Fibroblast of lung (primary cell): ENCODE measurements around the gene CCDC142. TPM values are rescaled to one million over a fixed set of nuclear protein-coding genes. Genes with fewer than 3 reads are reported as not detected.

ENCODE experiments used
- DNase-seq, 2 donors: peaks; one replicate each; pipeline versions ENCODE4 v3.0.0 to v3.0.0-alpha.2; 2010; ENCODE audit warnings: low read depth in 2 of 2
- H2AFZ ChIP-seq: 2 replicates; pipeline ENCODE4 v1.5.1; 2012; ENCODE audit warnings: low read length, control low read depth, inconsistent platforms
- H3K27ac ChIP-seq: 2 replicates; pipeline ENCODE4 v1.5.1; 2011; ENCODE audit warnings: low read length, control low read depth; ENCODE audit not compliant: insufficient read depth
- H3K27me3 ChIP-seq: 2 replicates; pipeline ENCODE4 v1.5.1; 2011; ENCODE audit warnings: mild to moderate bottlenecking, low read length; ENCODE audit not compliant: control insufficient read depth, insufficient read depth
- H3K36me3 ChIP-seq: 2 replicates; pipeline ENCODE4 v1.5.1; 2011; ENCODE audit warnings: low read length; ENCODE audit not compliant: control insufficient read depth, insufficient read depth
- H3K4me1 ChIP-seq: 2 replicates; pipeline ENCODE4 v1.5.1; 2011; ENCODE audit warnings: low read length; ENCODE audit not compliant: control insufficient read depth, insufficient read depth; ENCODE audit errors: extremely low read depth
- H3K4me2 ChIP-seq: 2 replicates; pipeline ENCODE4 v1.5.1; 2011; ENCODE audit warnings: low read length, control low read depth; ENCODE audit not compliant: insufficient read depth; ENCODE audit errors: extremely low read depth
- H3K4me3 ChIP-seq, 4 experiments: fragments of 200-600 bp in 1 of 4; sonication (generic) in 1 of 4; replicated peaks in 1 of 4; 2 replicates each; pipeline ENCODE4 v1.5.1; 2011 to 2016; ENCODE audit warnings: low read length in 4 of 4, low read depth in 3 of 4, mild to moderate bottlenecking in 3 of 4, control low read depth in 2 of 4, inconsistent platforms in 1 of 4, mixed read lengths in 1 of 4; ENCODE audit not compliant: insufficient read depth in 1 of 4; ENCODE audit errors: control extremely low read depth in 1 of 4
- H3K79me2 ChIP-seq: 2 replicates; pipeline ENCODE4 v1.5.1; 2012; ENCODE audit warnings: mild to moderate bottlenecking, low read length, inconsistent platforms; ENCODE audit not compliant: control insufficient read depth, insufficient read depth
- H3K9ac ChIP-seq: 2 replicates; pipeline ENCODE4 v1.5.1; 2011; ENCODE audit warnings: mild to moderate bottlenecking, low read length, control low read depth; ENCODE audit not compliant: insufficient read depth
- H3K9me3 ChIP-seq: 2 replicates; pipeline ENCODE4 v1.5.1; 2012; ENCODE audit warnings: low read depth, low read length; ENCODE audit not compliant: control insufficient read depth, insufficient read depth
- H4K20me1 ChIP-seq: 2 replicates; pipeline ENCODE4 v1.5.1; 2011; ENCODE audit warnings: low read length; ENCODE audit not compliant: control insufficient read depth, insufficient read depth; ENCODE audit errors: extremely low read depth
- CTCF ChIP-seq, 2 donors: IDR thresholded peaks in 1 of 2; conservative IDR thresholded peaks in 1 of 2; 1 replicate in 1 of 2; 2 replicates in 1 of 2; pipeline ENCODE4 v1.5.1; 2011 to 2012; ENCODE audit warnings: low read length in 2 of 2, control low read depth in 1 of 2, inconsistent platforms in 1 of 2, low read depth in 1 of 2, mild to moderate bottlenecking in 1 of 2
- EZH2 ChIP-seq: IDR thresholded peaks from 2 replicates; pipeline ENCODE4 v1.5.1; 2012; ENCODE audit warnings: low read length, control low read depth, mild to moderate bottlenecking; ENCODE audit errors: missing control alignments
- polyA plus RNA-seq, 2 donors: library from polyadenylated mRNA; depleted of rRNA in 1 of 2; stranded (reverse) in 1 of 2; unstranded in 1 of 2; fragments of >200 nt; gene quantifications; 2 replicates each; pipeline ENCODE4 v1.2.1, GENCODE V29; 2011 to 2012; ENCODE audit warnings: missing spikeins in 1 of 2
- total RNA-seq: library from RNA; depleted of rRNA; stranded (reverse); fragments of >200 nt; gene quantifications from 2 replicates; pipeline ENCODE4 v1.2.1, GENCODE V29; 2014

Gene CCDC142
- total and polyA plus RNA-seq, 2 donors (not counting 1 experiment from before 2014, with no cell fraction given), result 3.8 to 21.3 TPM

- H3K4me3 ChIP-seq, result no peak overlapping the region
- no peaks in the 10 kb centered on the region for H4K20me1 ChIP-seq
These were observed 32.1 kb downstream of the CCDC142 start for GRCh38 chr2:74450570-74451190.

GRCh38 chr2:74448771-74449170, 34.0 kb downstream of the CCDC142 start:
- no peaks in the 10 kb centered on the region for H3K27me3 ChIP-seq
- DNase-seq, result no peak
- no peaks in the 10 kb centered on the region for H3K36me3 ChIP-seq
- H3K4me3 ChIP-seq, result no peak overlapping the region
- H3K79me2 ChIP-seq, result no peaks in the 10 kb centered on the region
- no peak for TF ChIP-seq EZH2
- no peak for TF ChIP-seq CTCF (conservative IDR thresholded peaks at IDR 0.05 in 1 of 2, IDR thresholded peaks at IDR 0.05 in 1 of 2; ENCODE audit: low read depth in 1 of 2, low read length in 2 of 2)
- no peak overlapping the region for H3K27ac ChIP-seq
- H3K9me3 ChIP-seq, result no peaks in the 10 kb centered on the region
- no peak overlapping the region for H3K4me2 ChIP-seq
- no peak overlapping the region for H2AFZ ChIP-seq
- H4K20me1 ChIP-seq, result no peaks in the 10 kb centered on the region
- H3K4me1 ChIP-seq, result no peaks in the 10 kb centered on the region
- H3K9ac ChIP-seq, result no peak overlapping the region

More at GRCh38 chr2:74450570-74451190, 32.1 kb downstream of the CCDC142 start:
- Histone ChIP-seq H3K9ac (no peak overlapping the region), H3K4me2 (no peak overlapping the region), H3K27ac (no peak overlapping the region), H3K9me3 (no peaks in the 10 kb centered on the region), H3K4me1 (peaks cover 5% of the 10 kb centered on the region), H3K36me3 (no peaks in the 10 kb centered on the region), H3K27me3 (no peaks in the 10 kb centered on the region), H3K79me2 (peaks cover 2% of the 10 kb centered on the region), H2AFZ (no peak overlapping the region)
- no peak for DNase-seq
- no peak for TF ChIP-seq EZH2
- TF ChIP-seq CTCF (conservative IDR thresholded peaks at IDR 0.05 in 1 of 2, IDR thresholded peaks at IDR 0.05 in 1 of 2; ENCODE audit: low read depth in 1 of 2, low read length in 2 of 2), result no peak

DNA sequence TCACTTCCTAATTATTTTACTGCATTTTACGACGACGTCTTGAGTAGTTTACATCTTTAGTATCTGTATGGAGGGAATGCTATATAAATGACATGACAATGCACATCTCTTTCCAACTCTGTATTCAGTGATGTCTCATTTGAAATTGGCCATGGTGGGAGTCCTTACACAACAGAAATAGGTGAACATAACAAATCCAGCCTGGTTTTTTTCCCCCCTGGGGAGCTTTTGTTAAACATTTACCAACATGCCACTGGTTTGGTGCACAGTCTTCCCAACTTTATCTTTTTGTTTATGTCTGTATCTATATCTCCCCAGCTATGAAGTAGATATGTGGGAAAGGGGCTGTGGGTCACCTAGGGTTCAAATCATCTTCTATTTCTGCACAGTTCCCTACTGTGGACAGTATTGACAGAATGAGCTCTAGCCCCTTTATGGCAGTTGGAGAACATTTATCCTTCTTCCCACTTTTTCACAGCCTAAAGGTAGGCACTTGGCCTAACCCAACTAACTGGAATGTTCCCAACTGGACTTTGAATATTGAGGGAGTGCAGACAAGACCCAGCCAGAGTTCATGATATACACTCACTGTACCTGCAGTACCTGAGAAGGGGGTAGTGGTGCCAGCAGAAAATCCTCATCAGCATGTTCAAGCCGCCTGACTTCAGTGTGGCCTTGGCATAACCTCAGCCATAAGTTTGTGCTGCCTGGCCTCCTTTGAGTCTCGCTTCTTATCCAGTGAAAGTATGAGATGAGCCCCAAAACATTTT, 35.4 kb downstream of the CCDC142 start:
- Histone ChIP-seq H3K4me3 (no peak overlapping the region), H3K27me3 (no peaks in the 10 kb centered on the region), H3K9me3 (no peaks in the 10 kb centered on the region), H3K79me2 (no peaks in the 10 kb centered on the region), H4K20me1 (no peaks in the 10 kb centered on the region), H3K27ac (no peak overlapping the region), H3K9ac (no peak overlapping the region), H2AFZ (no peak overlapping the region), H3K4me1 (no peaks in the 10 kb centered on the region), H3K4me2 (no peak overlapping the region), H3K36me3 (no peaks in the 10 kb centered on the region)
- no peak for DNase-seq
- no peak for TF ChIP-seq EZH2
- no peak for TF ChIP-seq CTCF (conservative IDR thresholded peaks at IDR 0.05 in 1 of 2, IDR thresholded peaks at IDR 0.05 in 1 of 2; ENCODE audit: low read depth in 1 of 2, low read length in 2 of 2)
